B cell (primary cell): ENCODE data around the gene OTOL1. TPM values are rescaled to one million over a fixed set of nuclear protein-coding genes. Genes with fewer than 3 reads are reported as not detected.

Experiments
- ATAC-seq: fragments of 200-7000 bp; cut with Tn5 transposase; one replicate; pipeline ENCODE4 v1.10.0; 2021; ENCODE audit warnings: low read depth, mild to moderate bottlenecking, moderate number of reproducible peaks, moderate library complexity
- CTCF ChIA-PET: fragments of 350-600 bp; sonication (Branson Sonifier 250); formaldehyde crosslinking; loops from one replicate; lab custom pipeline; 2021; ENCODE audit warnings: antibody characterized with exemption, inconsistent platforms; lab: Charles Lee
- POLR2A ChIA-PET: fragments of 350-600 bp; sonication (Branson Sonifier 250); formaldehyde crosslinking; loops from one replicate; lab custom pipeline; 2021; ENCODE audit warnings: antibody characterized with exemption; lab: Charles Lee
- DNase-seq: peaks from one replicate; pipeline ENCODE4 v3.0.0; 2013
- H2AFZ ChIP-seq: 2 replicates; pipeline ENCODE4 v1.6.1; 2012; ENCODE audit warnings: mild to moderate bottlenecking, low read depth, low read length; ENCODE audit not compliant: insufficient read depth, poor library complexity, severe bottlenecking
- H3K27ac ChIP-seq, 2 donors: 1 replicate in 1 of 2; 2 replicates in 1 of 2; pipeline ENCODE4 v1.5.1; 2012 to 2013; ENCODE audit warnings: low read length in 2 of 2, mild to moderate bottlenecking in 2 of 2, moderate library complexity in 1 of 2
- H3K27me3 ChIP-seq, 4 experiments: fragments of 200-600 bp in 1 of 4; sonication (generic) in 1 of 4; replicated peaks in 1 of 4; 1 replicate in 2 of 4; 2 replicates in 2 of 4; pipeline versions ENCODE4 v1.6.1 to v1.7.0; 2013 to 2016; ENCODE audit warnings: low read length in 3 of 4, mild to moderate bottlenecking in 2 of 4, mixed read lengths in 1 of 4, moderate library complexity in 1 of 4; ENCODE audit not compliant: insufficient read depth in 4 of 4, control insufficient read depth in 3 of 4; ENCODE audit errors: control extremely low read depth in 1 of 4
- H3K36me3 ChIP-seq, 2 experiments: replicated peaks in 1 of 2; 1 replicate in 1 of 2; 2 replicates in 1 of 2; pipeline versions ENCODE4 v1.6.1 to v1.7.1; 2013; ENCODE audit warnings: low read length in 1 of 2; ENCODE audit not compliant: insufficient read depth in 2 of 2, control insufficient read depth in 1 of 2; ENCODE audit errors: control extremely low read depth in 1 of 2, extremely low read depth in 1 of 2
- H3K4me1 ChIP-seq, 2 donors: fragments of 200-600 bp in 1 of 2; sonication (generic) in 1 of 2; 1 replicate in 1 of 2; 2 replicates in 1 of 2; pipeline versions ENCODE4 v1.5.1 to v1.6.1; 2013 to 2017; ENCODE audit warnings: low read length in 2 of 2; ENCODE audit not compliant: control insufficient read depth in 2 of 2, insufficient read depth in 2 of 2
- H3K4me2 ChIP-seq: replicated peaks from 2 replicates; pipeline ENCODE3; 2012; ENCODE audit warnings: mild to moderate bottlenecking, low read depth, low read length; ENCODE audit not compliant: poor library complexity, severe bottlenecking
- H3K4me3 ChIP-seq, 5 experiments: fragments of 200-600 bp in 1 of 5; sonication (generic) in 1 of 5; 1 replicate in 3 of 5; 2 replicates in 2 of 5; pipeline versions ENCODE4 v1.5.1 to v1.7.0; 2011 to 2016; ENCODE audit warnings: low read length in 4 of 5, mild to moderate bottlenecking in 4 of 5, low read depth in 2 of 5, control low read depth in 1 of 5, moderate library complexity in 1 of 5; ENCODE audit not compliant: insufficient read depth in 1 of 5; ENCODE audit errors: control extremely low read depth in 1 of 5, extremely low read depth in 1 of 5
- H3K79me2 ChIP-seq: fragments of 200-600 bp; sonication (generic); one replicate; pipeline ENCODE4 v1.6.0; 2016; ENCODE audit warnings: low read length; ENCODE audit not compliant: control insufficient read depth, insufficient read depth
- H3K9ac ChIP-seq: fragments of 200-600 bp; sonication (generic); 2 replicates; pipeline ENCODE4 v1.6.1; 2017; ENCODE audit warnings: mild to moderate bottlenecking, low read length, moderate library complexity
- H3K9me3 ChIP-seq, 3 donors: one replicate each; pipeline versions ENCODE4 v1.6.1 to v1.7.1; 2013; ENCODE audit warnings: low read length in 2 of 3; ENCODE audit not compliant: control insufficient read depth in 2 of 3, insufficient read depth in 1 of 3; ENCODE audit errors: control extremely low read depth in 1 of 3
- H4K20me1 ChIP-seq: 2 replicates; pipeline ENCODE4 v1.6.0; 2012; ENCODE audit warnings: mild to moderate bottlenecking, low read length; ENCODE audit not compliant: insufficient read depth, control insufficient read depth, poor library complexity, severe bottlenecking
- H3K27ac Mint-ChIP-seq: one replicate; pipeline ENCODE4 v1.8.0; 2021; ENCODE audit warnings: mixed read lengths
- H3K27me3 Mint-ChIP-seq: one replicate; pipeline ENCODE4 v1.8.0; 2021; ENCODE audit warnings: mixed read lengths
- H3K4me1 Mint-ChIP-seq: one replicate; pipeline ENCODE4 v1.8.0; 2021; ENCODE audit warnings: mixed read lengths
- H3K4me3 Mint-ChIP-seq: one replicate; pipeline ENCODE4 v1.8.0; 2021; ENCODE audit warnings: mixed read lengths
- H3K9me3 Mint-ChIP-seq: one replicate; pipeline ENCODE4 v1.8.0; 2022; ENCODE audit warnings: mixed read lengths; ENCODE audit not compliant: insufficient read depth
- EZH2 ChIP-seq: IDR thresholded peaks from 2 replicates; pipeline ENCODE4 v1.6.1; 2012; ENCODE audit warnings: borderline replicate concordance, low read depth, mild to moderate bottlenecking, moderate library complexity, low read length; ENCODE audit not compliant: insufficient read depth, poor library complexity, severe bottlenecking
- WGBS: methylation state at CpG from one replicate; pipeline ENCODE4 v1.1.5; 2013; ENCODE audit warnings: missing lambda C conversion rate; ENCODE audit not compliant: insufficient coverage; 5-methylcytosine and 5-hydroxymethylcytosine counted together
- intact Hi-C: fragments of 100-400 bp; cut with micrococcal nuclease; formaldehyde crosslinking; loops from one replicate; pipeline ENCODE4 v1.10.0; 2022
- polyA plus RNA-seq: library from polyadenylated mRNA; depleted of rRNA; stranded (reverse); fragments of >200 nt; gene quantifications from 2 replicates; pipeline ENCODE4 v1.2.3, GENCODE V29; 2012
- total RNA-seq, 2 donors: library from RNA; stranded (reverse); fragments of 120-200 nt in 1 of 2; gene quantifications; 1 replicate in 1 of 2; 2 replicates in 1 of 2; pipeline versions ENCODE4 v1.2.3 to v1.2.4, GENCODE V29; 2013 to 2022
- TF ChIP-seq, protein P1 (sequence below): fragments of 200-600 bp; IDR thresholded peaks from one replicate; pipeline ENCODE4 v1.8.0; 2022; ENCODE audit warnings: antibody characterized with exemption, mild to moderate bottlenecking

OTOL1 gene
- total and polyA plus RNA-seq, 2 donors (not counting 1 experiment from before 2014, with no cell fraction given): not detected

DNA sequence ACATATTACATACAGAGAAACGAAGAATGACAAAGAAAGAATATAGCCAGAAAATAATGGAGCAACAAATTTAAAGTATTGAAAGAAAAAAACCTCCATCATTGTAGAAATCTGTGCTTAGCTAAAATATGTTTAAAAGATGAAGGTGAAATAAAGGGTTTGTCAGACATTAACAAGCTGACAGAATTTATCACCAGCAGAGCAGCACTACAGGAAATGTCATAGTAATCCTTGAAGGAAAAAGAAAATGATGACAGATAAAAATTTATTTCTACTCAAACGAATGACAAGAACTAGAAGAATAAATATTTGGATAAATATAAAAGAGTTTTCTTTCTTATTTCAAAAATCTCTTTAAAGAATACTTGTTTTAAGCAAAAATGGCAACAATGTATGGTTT is 40.6 kb upstream of the OTOL1 start:
- Mint-ChIP-seq H3K9me3 (no peaks in the 10 kb centered on the region), H3K27ac (no peak overlapping the region), H3K27me3 (no peaks in the 10 kb centered on the region), H3K4me3 (no peak overlapping the region), H3K4me1 (no peaks in the 10 kb centered on the region)
- TF ChIP-seq, protein P1, sequence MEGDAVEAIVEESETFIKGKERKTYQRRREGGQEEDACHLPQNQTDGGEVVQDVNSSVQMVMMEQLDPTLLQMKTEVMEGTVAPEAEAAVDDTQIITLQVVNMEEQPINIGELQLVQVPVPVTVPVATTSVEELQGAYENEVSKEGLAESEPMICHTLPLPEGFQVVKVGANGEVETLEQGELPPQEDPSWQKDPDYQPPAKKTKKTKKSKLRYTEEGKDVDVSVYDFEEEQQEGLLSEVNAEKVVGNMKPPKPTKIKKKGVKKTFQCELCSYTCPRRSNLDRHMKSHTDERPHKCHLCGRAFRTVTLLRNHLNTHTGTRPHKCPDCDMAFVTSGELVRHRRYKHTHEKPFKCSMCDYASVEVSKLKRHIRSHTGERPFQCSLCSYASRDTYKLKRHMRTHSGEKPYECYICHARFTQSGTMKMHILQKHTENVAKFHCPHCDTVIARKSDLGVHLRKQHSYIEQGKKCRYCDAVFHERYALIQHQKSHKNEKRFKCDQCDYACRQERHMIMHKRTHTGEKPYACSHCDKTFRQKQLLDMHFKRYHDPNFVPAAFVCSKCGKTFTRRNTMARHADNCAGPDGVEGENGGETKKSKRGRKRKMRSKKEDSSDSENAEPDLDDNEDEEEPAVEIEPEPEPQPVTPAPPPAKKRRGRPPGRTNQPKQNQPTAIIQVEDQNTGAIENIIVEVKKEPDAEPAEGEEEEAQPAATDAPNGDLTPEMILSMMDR: no peak
- TF ChIP-seq EZH2: no peak
- Histone ChIP-seq H3K9ac (no peak overlapping the region), H4K20me1 (no peaks in the 10 kb centered on the region), H3K79me2 (no peaks in the 10 kb centered on the region), H3K36me3 (no peaks in the 10 kb centered on the region), H2AFZ (no peak overlapping the region), H3K4me1 (no peaks in the 10 kb centered on the region), H3K4me2 (no peak overlapping the region), H3K27me3 (peaks cover 0 to 4% (median 0%) of the 10 kb centered on the region in 4 experiments), H3K4me3 (no peak overlapping the region), H3K27ac (no peak overlapping the region), H3K9me3 (peaks cover 0 to 1% (median 0%) of the 10 kb centered on the region in 3 donors)
- no CpG with 5 or more reads among the region's 2 CpGs for WGBS
- no peak for DNase-seq
- ChIA-PET POLR2A (no interaction called here), CTCF (no interaction called here)
- intact Hi-C loops: no loop called here
- ATAC-seq: no peak

DNA sequence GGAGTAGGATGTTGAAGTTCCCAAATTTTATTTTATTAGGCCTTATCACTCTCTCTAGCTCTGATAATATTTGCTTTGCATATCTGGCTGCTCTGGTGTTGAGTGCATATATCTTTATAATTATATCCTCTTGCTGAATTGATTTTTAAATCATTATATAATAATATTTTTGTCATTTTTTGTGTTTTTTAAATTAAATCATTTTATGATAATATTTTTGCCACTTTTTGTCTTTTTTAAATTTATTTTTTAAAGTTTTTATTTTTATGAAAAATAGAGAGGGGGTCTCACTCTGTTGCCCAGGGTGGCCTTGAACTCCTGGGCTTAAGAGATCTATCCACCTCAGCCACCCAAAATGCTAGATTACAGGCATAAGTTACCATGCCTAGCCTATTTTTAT is 34.5 kb upstream of the OTOL1 start:
- no peak for DNase-seq

More for the DNA sequence above, 34.5 kb upstream of the OTOL1 start:
- Mint-ChIP-seq H3K9me3 (peaks cover 7% of the 10 kb centered on the region), H3K4me1 (no peaks in the 10 kb centered on the region), H3K27me3 (no peaks in the 10 kb centered on the region), H3K27ac (no peak overlapping the region), H3K4me3 (no peak overlapping the region)
- Histone ChIP-seq H3K27ac (no peak overlapping the region), H3K27me3 (no peaks in the 10 kb centered on the region), H3K9me3 (peaks cover 2 to 8% (median 7%) of the 10 kb centered on the region in 3 donors), H4K20me1 (no peaks in the 10 kb centered on the region), H2AFZ (no peak overlapping the region), H3K9ac (no peak overlapping the region), H3K36me3 (no peaks in the 10 kb centered on the region), H3K4me2 (no peak overlapping the region), H3K4me1 (no peaks in the 10 kb centered on the region), H3K79me2 (no peaks in the 10 kb centered on the region), H3K4me3 (no peak overlapping the region)
- TF ChIP-seq, protein P1: no peak
- ChIA-PET CTCF (no interaction called here), POLR2A (no interaction called here)
- ATAC-seq: no peak
- intact Hi-C loops: no loop called here
